Measurements from ENCODE around the gene AAMP.

Gene AAMP

GRCh38 chr2:218260742-218261422, 9.1 kb downstream of the AAMP start, which contains the start of gene GPBAR1:
Gene GPBAR1 (plus strand): TSS chr2:218261015. CDS start chr2:218262725, 1,710 bp downstream.
- H3K4me3 ChIP-seq (ENCODE audit: low read length): no peak within 1 kb of the TSS
- no peak for TF ChIP-seq CTCF (conservative IDR thresholded peaks at IDR 0.05; ENCODE audit: low read depth, low read length)
- no peak for DNase-seq (ENCODE audit: low read depth)

- H3K4me3 ChIP-seq (ENCODE audit: low read length): no peak overlapping the region
- DNase-seq (ENCODE audit: low read depth): no peak
- TF ChIP-seq CTCF (conservative IDR thresholded peaks at IDR 0.05; ENCODE audit: low read depth, low read length): no peak
These were observed 9.8 kb downstream of the AAMP start for GRCh38 chr2:218260166-218260565.

DNA sequence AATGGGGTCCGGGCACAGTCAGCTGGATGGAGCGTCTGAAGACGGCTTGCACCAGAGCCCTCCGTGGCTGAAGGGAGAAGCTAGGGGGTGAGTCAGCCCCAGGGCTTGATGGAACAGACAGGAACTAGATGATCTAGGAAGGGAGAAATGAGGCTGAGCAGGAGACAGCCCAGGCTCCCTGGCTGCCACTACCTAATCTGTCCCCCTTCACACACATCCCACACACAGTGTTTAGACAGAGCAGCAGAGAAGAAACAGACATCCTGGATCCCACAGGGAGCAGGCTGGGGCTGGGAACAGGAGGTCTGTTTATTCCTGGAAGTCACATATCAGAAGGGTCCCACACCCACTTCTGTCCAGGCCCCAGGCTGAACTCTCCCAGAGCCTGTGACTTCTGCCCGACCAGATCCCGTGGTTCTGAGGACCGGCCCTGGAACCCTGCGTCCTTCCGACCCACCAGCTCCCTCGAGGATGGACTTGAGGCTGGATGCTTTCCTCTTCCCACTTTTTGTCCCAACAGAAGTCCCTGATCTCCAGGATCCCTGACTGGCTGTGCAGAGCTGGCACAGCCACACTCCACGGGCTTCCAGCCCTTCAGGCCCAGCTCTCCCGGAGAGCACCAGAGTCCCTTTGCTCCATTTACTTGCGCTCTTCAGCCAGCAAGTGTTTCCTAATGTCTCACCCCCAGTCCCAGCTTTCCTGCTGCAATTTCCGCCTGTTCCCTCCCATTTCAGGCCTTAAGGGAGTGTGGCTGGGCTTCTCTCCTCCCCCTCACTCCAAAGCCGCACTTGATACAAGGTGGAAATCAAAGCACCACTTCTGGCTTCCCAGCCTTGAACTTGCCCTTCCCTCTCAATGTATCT, 10.6 kb downstream of the AAMP start:
- TF ChIP-seq CTCF (conservative IDR thresholded peaks at IDR 0.05; ENCODE audit: low read depth, low read length): no peak
- no peak for DNase-seq (ENCODE audit: low read depth)
- H3K4me3 ChIP-seq (ENCODE audit: low read length): no peak overlapping the region

DNA sequence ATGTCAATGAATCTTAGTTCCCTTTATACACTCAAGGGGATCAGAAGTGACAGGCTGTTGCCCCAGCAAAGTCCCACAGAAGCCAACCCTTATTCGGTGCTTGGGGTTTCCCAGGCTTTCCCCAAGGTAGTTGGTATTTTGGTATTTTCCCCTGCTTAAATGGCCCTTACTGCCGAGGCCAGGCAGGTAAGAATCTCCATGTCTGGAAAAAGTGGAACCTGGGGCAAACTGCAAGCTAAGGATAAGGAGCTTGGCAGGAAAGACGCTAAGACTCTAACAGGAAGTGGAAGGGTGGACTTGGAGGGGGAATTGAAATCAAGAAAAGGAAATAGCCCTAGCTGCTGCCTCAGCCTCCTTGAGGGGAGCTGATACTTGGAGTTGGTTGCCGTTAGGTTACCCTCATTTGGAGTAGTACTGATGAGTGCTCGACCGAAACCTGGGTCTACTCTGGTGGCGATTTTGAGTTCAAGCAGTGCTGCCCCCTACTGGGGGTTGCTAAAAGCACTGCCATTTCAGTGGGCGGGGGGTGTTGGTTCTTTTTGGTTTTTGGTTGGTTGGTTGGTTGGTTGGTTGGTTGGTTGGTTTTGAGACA, 12.5 kb downstream of the AAMP start:
- DNase-seq (ENCODE audit: low read depth): no peak
- peak; percentile 72 for TF ChIP-seq CTCF (conservative IDR thresholded peaks at IDR 0.05; ENCODE audit: low read depth, low read length)
- no peak overlapping the region for H3K4me3 ChIP-seq (ENCODE audit: low read length)

GRCh38 chr2:218256612-218257350, 13.2 kb downstream of the AAMP start:
- no peak overlapping the region for H3K4me3 ChIP-seq (ENCODE audit: low read length)
- DNase-seq (ENCODE audit: low read depth): no peak
- no peak for TF ChIP-seq CTCF (conservative IDR thresholded peaks at IDR 0.05; ENCODE audit: low read depth, low read length)

DNA sequence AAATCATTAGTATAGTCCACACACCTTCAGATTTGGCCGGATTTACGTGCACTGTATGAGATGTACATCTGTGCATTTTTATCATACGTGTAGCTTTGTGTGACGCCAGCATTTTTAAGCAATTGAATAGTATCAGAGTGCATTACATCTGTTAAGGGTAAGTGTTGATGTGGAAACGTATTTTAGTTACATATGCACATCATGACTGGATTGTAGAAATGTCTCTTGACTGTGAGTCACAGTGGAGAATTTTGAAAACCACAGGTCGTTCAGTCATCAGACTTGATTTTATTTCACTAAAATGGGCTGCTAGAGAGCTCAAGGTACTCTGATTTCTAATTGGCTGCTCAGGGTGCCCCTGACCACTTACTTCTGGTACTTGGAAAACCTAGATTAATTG, 14.5 kb downstream of the AAMP start:
- no peak for DNase-seq (ENCODE audit: low read depth)
- TF ChIP-seq CTCF (conservative IDR thresholded peaks at IDR 0.05; ENCODE audit: low read depth, low read length): no peak
- H3K4me3 ChIP-seq (ENCODE audit: low read length): no peak overlapping the region

Data from retinal pigment epithelial cell (primary cell).